ENCODE results near the gene ADAMTS2.

- TF ChIP-seq NFIC (IDR thresholded peaks at IDR 0.05) (no peak), EGR1 (IDR thresholded peaks at IDR 0.05) (no peak)
Measured at GRCh38 chr5:179343021-179343718, 2.1 kb downstream of the ADAMTS2 start.
